GM21786 (cell line): ENCODE results near the gene MTA2.

Source experiments
- ATAC-seq: cut with Tn5 transposase; IDR thresholded peaks from one replicate; pipeline ENCODE4 v1.9.1; 2021; ENCODE audit not compliant: unreplicated experiment

Gene MTA2

GRCh38 chr11:62547691-62548281 is 53.9 kb downstream of the MTA2 start:
- ATAC-seq, result no peak

DNA sequence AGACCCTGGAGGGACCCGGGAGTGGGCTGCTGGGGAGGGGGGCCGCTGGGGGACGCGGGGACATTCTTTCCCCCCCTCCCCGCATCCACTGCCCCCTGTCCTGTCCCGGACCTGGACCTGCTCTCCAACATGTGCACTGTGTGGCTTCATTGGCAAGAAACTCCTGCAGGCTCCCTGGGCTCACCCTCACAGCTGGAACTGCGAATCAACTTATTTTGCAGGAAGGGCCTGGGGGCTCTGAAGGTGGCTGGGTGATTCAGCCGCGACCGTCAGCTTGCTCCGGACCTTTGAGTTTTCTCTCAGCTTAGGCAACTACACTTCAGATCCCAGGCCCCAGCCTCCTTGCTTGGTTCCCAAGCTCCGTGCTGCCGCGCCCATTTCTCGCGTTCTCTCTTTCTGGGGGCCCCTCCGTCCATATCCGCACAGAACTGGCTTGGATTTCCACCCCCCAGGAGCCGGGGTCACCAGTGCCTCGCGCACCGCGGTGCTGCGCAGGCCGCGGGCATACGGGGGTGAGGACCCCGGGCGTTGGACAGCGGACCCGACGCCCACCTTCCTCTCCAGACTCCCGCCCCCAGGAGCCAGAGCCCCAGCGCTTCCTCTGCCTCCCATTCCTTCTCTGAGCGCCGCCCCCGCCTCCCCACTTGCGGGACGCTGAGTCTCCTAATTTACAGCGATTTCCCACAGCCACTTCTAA is 54.6 kb downstream of the MTA2 start:
- no peak for ATAC-seq

- no peak for ATAC-seq
Observed at GRCh38 chr11:62546244-62546928, 55.3 kb downstream of the MTA2 start, which contains the start of gene AHNAK. AHNAK (minus strand) TSS chr11:62546806; CDS start chr11:62536098, 10,708 bp downstream.

GRCh38 chr11:62545437-62546243 is 56.0 kb downstream of the MTA2 start:
- no peak for ATAC-seq

- no peak for ATAC-seq
Observed at GRCh38 chr11:62544581-62545436, 56.9 kb downstream of the MTA2 start.

DNA sequence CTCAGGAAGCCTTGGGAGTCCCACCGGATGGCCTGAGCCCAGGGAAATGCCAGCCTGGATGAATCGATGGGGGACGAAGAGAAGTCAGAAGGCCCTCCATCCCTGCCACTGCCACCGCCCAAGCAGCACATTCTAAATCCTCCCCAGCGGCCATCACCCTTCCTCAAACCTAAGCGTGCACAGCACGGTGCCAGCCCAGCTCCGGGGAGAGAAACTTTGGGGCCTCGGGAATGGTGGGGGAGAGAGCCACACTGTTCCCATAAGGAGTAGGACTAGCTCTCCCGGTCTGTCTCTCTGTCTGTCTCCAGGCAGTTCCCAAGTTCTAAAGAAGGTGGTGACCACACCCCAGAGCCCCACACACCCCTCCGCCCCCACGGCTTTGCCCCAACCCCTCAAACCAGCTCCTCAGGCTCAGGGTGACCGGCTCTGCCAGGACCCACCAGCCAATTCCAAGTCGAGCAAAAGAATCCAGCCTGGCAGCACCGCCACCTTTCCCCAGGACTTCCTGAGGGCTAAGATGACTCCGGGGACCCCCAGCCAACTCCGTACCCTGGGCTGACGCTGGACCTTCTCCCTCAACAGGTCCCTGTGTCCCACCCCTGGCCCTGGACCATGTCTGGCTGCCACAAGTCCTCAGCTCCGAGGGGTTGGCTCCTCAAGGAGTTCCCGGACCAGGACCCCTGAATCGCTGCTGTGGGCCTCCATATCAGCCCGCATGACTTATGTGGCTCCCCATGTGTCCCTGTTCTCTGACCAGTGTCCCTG is 57.8 kb downstream of the MTA2 start:
- no peak for ATAC-seq
